SK-N-SH (cell line): Measurements from ENCODE around the gene ZNF20.
A peak's percentile ranks its signal among the peaks of the same experiment; 100 is the strongest.

Source experiments
- CTCF ChIP-seq: fragments of 200-600 bp; sonication (generic); IDR thresholded peaks from 2 replicates; pipeline ENCODE4 v1.6.1; 2017; ENCODE audit warnings: antibody characterized with exemption, mild to moderate bottlenecking, moderate library complexity
- EZH2phosphoT487 ChIP-seq: fragments of 200-600 bp; sonication (generic); IDR thresholded peaks from 2 replicates; pipeline ENCODE4 v1.6.1; 2017; ENCODE audit warnings: low read depth, mixed run types, mild to moderate bottlenecking, antibody characterized with exemption, moderate library complexity, borderline replicate concordance

- TF ChIP-seq EZH2phosphoT487 (no peak), CTCF (peak; percentile 56)
These were observed 13.4 kb downstream of the ZNF20 start for GRCh38 chr19:12126707-12127106.
